Measurements from ENCODE around the gene HNRNPDL.

GRCh38 chr4:82373816-82374625 lies 56.2 kb downstream of the HNRNPDL start, which contains the start of gene HNRNPD:
- TF ChIP-seq ZBTB8A (tag by site-specific recombination; IDR thresholded peaks at IDR 0.05) (peak; percentile 100), CTCF (tag by site-specific recombination; IDR thresholded peaks at IDR 0.05) (peak; percentile 35; the same call in 1 of the 2 replicates), ZFP3 (tag by site-specific recombination; IDR thresholded peaks at IDR 0.05; ENCODE audit: low read depth) (no peak), HOXA7 (CRISPR knock-in tag; IDR thresholded peaks at IDR 0.05; ENCODE audit: borderline replicate concordance) (no peak)

All from HEK293 (cell line).